Fibroblast of skin of left quadriceps (primary cell): ENCODE data around the gene PHTF2.

Experiments
- DNase-seq, 2 experiments: peaks; one replicate each; pipeline ENCODE4 v3.0.0-alpha.2; 2013; ENCODE audit warnings: low read depth in 2 of 2

PHTF2 gene

GRCh38 chr7:77794000-77794399 lies 4.6 kb upstream of the PHTF2 start:
- DNase-seq: no peak

GRCh38 chr7:77796109-77796508 lies 2.5 kb upstream of the PHTF2 start:
- no peak for DNase-seq

GRCh38 chr7:77796960-77797359 lies 1.6 kb upstream of the PHTF2 start:
- no peak for DNase-seq

GRCh38 chr7:77797734-77798393 lies 709 bp upstream of the PHTF2 start:
- DNase-seq: peak in 1 of 2 experiments; percentile 9

GRCh38 chr7:77799078-77799964 lies 748 bp downstream of the PHTF2 start:
- no peak for DNase-seq

DNA sequence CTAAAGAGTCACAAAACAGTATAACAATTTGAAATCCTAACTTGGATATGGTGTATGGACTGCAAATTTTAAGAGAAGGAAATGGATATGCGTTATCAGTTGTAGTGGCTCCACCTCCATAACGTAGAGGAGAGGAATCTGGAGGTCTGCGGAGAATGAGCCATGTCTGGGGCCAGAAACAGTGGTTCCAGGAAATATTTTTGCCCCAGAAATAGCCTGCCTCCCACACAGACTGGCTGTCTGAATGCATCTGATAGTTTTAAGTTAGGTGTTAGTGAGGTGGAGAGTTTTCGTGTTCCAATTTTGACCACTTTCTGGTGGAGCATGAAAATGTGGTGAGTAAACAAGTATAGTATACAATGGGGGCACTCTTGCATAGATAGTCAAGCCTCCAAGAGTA lies 1.6 kb downstream of the PHTF2 start:
- DNase-seq: no peak

DNA sequence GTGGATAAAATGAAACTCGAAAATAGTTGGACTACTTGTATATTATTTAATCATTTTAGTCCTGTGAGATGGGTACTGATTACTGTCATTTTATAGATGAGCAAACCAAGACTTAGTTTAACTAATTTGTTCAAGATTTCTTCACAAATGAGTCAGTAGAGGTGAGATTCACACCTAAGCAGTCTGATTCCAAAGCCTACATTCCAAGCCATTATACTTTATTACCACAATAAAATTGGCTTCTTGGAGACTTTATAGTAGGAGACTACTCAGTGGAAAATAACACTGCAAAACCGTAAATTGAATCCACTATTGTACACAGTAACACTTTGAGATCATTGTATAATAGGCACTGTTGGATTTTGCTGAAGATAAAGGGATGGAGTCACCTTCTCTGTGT lies 2.2 kb downstream of the PHTF2 start:
- no peak for DNase-seq

- no peak for DNase-seq
Observed at GRCh38 chr7:77802557-77803405, 4.2 kb downstream of the PHTF2 start.

DNA sequence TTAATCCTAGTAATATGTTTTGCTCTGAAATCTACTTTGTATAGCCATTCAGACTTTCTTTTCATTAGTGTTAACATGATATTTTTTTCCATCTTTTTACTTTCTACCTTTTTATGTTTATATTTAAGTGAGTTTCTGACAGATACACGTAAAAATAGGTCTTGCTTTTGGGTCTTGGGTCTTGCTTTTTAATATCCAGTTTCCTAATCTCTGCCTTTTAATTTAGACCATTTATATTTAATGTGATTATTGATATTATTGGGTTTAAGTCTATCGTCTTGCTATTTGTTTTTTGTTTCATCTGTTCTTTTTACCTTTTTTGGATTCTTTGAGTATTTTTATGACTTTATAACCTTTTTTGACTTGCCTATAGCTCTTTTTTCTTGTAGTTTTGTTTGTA lies 7.9 kb downstream of the PHTF2 start:
- no peak for DNase-seq

- DNase-seq: no peak
Observed at GRCh38 chr7:77808517-77808916, 9.9 kb downstream of the PHTF2 start.

- no peak for DNase-seq
Observed at GRCh38 chr7:77811516-77812289, 13.1 kb downstream of the PHTF2 start.

GRCh38 chr7:77812290-77812685 lies 13.7 kb downstream of the PHTF2 start:
- DNase-seq: peak; percentile 41 to 44

- DNase-seq: no peak
Observed at GRCh38 chr7:77813180-77813579, 14.6 kb downstream of the PHTF2 start.

DNA sequence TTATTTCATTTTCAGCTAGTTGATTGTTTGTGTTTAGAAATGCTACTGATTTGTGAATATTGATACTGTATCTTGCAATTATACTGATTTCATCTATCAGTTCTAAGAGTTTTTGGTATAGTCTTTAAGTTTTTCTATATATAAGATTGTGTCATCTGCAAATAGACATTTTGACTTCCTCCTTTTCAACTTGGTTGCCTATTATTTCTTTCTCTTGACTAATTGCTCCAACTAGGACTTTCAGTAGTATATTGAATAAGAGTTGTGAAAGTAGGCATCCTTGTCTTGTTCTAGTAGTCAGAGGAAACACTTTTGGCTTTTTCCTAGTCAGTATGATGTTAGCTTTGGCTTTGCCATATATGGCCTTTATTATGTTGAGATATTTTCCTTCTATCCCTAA lies 20.4 kb downstream of the PHTF2 start:
- no peak for DNase-seq

DNA sequence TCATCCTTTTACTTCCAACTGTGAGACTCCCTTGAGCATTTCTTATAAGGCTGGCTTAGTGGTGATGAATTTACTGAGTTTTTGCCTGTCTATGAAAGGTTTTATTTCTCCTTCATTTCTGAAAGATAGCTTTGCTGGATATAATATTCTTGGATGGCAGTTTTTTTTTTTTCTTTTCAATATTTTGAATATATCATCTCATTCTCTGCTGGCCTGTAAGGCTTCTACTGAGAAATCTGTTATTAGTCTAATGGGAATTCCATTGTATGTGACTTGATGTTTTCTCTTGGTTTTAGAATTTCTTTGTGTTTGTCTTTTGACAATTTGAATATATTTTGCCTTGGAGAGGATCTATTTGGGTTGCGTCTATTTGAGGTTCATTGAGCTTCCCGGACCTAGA lies 22.4 kb downstream of the PHTF2 start:
- no peak for DNase-seq

- no peak for DNase-seq
Observed at GRCh38 chr7:77822269-77822668, 23.7 kb downstream of the PHTF2 start.

DNA sequence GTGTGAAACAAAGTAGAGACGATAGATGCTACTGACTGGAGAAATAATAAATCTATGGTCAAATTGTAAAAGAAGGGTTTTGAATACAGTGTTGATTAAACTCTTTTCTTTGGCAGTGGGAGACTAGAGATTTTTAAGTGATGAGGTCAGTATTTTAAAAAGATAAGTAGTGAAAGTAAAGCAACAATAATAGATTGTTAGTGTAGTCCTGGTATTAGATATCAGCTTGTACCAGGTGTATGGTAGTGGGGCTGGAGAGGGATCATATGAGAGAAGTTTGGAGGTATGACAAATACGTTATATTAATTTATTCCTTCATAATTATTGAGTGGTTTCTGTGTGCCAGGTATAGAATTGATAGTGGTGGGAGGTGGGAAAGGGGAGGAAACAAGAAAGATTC lies 25.2 kb downstream of the PHTF2 start:
- DNase-seq: no peak

- no peak for DNase-seq
Observed at GRCh38 chr7:77824636-77825035, 26.1 kb downstream of the PHTF2 start.

DNA sequence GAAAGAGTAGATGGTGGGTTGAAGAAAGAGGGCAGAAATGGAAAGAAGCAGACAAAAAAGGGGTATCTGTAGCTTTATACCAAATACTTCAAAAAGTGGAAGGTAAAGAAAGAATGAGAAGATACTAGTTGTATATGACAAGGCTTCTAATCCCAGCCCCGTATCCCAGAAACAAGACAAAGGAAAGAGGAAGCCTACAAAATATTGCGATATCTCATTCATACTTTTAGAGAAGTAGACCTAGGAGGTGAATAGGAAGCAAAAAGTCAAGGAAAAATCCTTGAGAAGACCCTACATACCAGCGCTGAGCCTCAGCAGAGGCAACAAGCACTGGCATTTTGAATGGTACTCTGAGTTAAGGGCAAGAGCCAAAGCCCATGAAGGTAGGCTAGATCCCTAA lies 26.6 kb downstream of the PHTF2 start:
- DNase-seq: no peak

- DNase-seq: no peak
Observed at GRCh38 chr7:77826300-77826699, 27.7 kb downstream of the PHTF2 start.

- no peak for DNase-seq
Observed at GRCh38 chr7:77827999-77828398, 29.4 kb downstream of the PHTF2 start.
